Measurements from ENCODE around the gene IDS.
"Not testable (repeated sequence)": the region's sequence is repeated elsewhere in the genome, so short reads cannot be mapped to it uniquely, and the experiment has no call there.

The IDS gene

GRCh38 chrX:149526318-149527033 lies 21.4 kb upstream of the IDS start:
- DNase-seq: not testable (repeated sequence)

- not testable (repeated sequence) for DNase-seq
These were observed 20.8 kb upstream of the IDS start for GRCh38 chrX:149525903-149526302.

DNA sequence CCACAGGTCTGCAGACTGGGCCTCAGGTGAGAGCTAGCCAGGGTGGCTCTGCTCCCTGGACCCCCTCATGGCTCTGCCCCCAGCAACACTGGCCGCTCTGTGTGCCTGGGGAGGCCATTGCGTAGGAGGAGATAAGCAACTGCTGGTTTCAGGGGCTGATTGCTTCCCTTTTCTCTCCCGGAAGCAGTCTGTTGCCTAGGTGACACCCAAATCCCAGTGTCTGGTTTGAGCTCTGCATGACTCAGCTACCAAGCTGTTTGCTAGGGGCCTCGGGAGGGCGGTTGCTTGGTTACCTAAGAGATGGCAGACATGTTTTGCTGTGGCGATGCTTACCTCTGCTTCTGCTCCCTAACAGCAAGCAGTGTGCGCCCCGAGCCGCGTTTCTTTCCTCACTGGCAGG lies 20.3 kb upstream of the IDS start:
- not testable (repeated sequence) for DNase-seq

DNA sequence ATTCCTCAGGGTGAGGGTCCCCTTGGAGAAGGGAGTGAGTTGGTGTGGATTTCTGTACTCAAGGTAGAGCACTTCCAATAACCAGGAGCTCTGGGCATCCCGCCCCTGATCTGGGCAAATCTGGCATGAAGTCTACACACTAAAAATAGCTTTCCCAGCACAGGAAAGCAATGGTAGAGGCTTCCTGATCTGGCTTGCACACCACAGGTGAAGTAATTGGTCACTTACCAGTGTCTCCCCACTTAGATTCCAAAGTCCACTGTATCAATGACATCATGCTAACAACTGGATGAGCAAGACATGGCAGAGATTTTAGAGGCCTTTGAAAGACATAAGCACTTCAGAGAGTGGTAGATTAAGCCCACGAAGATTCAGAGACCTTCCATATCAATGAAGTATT lies 17.8 kb upstream of the IDS start:
- no peak for DNase-seq

GRCh38 chrX:149521438-149521837 lies 16.3 kb upstream of the IDS start:
- no peak for DNase-seq

DNA sequence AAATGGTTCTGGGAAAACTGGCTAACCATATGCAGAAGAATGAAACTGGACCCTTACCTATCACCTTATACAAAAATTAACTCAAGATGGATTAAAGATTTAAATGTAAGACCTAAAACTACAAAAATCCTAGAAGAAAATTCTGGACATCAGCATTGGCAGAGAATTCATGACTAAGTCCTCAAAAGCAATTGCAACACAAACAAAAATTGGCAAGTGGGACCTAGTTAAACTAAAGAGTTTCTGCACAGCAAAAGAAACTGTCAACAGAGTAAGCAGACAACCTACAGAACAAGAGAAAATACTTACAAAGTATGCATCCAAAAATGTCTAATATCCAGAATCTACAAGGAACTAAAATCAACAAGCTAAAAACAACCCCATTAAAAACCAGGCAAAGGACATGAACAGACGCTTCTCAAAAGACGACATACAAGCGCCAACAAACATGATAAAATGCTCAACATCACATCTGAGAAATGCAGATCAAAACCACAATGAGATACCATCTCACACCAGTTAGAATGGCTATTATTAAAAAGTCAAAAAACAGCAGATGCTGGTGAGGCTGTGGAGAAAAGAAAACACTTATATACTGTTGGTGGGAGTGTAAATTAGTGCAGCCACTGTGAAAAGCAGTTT lies 15.7 kb upstream of the IDS start:
- DNase-seq: not testable (repeated sequence)

DNA sequence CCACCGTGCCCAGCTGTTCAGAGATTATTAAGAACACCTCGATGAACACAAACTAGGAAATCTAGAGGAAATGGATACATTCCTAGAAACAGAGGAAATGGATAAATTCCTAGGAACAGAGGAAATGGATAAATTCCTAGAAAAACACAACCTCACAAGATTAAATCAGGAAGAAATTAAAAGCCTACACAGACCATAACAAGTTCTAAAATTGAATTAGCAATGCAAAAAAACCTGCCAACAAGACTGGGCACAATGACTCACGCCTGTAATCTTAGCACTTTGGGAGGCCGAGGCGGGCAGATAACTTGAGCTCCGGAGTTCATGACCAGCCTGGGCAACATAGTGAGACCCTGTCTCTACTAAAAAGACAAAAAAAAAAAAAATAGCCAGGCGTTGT lies 13.1 kb upstream of the IDS start:
- DNase-seq: no peak

DNA sequence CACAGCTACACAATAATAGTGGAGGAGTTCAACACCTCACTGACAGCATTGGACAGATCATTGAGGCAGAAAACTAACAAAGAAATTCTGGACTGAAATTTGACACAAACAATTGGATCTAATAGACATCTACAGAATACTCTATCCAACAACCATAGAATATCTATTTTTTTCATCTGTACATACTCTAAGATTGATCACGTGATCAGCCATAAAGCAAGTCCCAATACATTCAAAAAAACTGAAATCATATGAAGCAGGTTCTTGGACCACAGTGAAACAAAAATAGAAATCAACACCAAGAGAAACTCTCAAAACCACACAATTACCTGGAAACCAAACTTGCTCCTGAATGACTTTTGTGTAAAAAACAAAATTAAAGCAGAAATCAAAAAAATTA lies 12.2 kb upstream of the IDS start:
- DNase-seq: no peak

- DNase-seq: no peak
These were observed 11.5 kb upstream of the IDS start for GRCh38 chrX:149516604-149517003.

DNA sequence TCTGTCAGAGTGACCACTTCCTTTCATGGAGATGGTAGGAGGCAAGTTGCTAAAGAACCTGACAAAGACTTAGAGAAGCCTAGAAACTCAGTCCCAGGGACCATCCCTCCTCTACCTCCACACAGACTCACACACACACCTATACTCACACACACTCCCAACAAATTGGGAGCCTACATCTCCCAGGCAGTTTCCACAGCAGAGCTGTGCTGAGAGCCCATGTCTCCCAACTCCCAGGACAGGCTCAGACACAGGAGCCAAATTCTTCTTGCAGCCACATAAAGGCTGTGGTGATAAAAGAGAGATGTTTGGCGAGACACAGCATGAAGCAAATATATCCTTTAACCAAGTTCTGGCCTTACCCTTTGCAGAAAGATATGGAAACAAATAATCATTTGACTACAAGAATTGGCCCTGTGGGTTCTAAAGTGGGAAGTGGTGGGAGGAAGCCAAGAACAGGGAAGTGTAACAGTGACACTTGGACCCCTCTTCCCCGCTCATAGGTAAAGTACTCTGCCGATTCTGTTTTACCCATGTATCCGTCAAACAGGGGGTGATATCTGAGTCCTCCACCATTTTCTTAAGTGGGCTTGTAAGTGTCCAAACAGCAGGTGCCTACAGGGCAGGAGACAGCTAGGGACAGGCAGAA lies 11.0 kb upstream of the IDS start:
- no peak for DNase-seq

GRCh38 chrX:149513825-149514428 lies 8.8 kb upstream of the IDS start:
- DNase-seq: no peak

DNA sequence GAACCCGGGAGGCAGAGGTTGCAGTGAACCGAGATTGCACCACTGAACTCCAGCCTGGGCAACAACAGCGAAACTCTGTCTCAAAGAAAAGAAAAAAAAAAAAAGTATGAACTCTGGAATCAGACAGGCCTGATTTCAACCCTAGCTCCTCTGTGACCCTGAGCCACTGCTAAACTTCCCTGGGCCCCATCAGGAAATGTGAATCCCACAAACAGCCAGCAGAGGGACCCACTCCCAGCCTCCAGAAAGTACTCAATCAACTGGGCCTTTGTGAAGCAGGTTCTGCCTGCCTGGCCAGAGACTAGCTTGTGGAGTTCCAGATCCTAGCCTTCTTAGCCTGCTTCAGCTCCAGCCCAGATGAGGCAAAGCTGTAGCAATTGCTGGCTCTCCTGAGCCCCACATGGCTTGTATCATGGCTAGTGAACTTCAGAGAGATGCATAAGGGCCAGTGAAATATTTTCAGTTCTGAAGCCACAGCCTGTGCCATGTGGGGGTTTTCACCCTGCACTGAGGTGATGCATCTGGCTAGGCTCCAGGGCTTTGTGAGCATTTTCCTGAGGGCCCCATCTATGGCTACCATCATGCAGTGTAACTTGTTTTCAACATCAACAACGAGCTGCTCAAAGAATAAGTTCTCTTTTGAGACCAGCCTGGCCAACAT lies 7.2 kb upstream of the IDS start:
- DNase-seq: no peak

- no peak for DNase-seq
These were observed 6.0 kb upstream of the IDS start for GRCh38 chrX:149511081-149511480.

GRCh38 chrX:149510386-149510785 lies 5.3 kb upstream of the IDS start:
- no peak for DNase-seq

- no peak for DNase-seq
These were observed 3.4 kb upstream of the IDS start for GRCh38 chrX:149508467-149508866.

DNA sequence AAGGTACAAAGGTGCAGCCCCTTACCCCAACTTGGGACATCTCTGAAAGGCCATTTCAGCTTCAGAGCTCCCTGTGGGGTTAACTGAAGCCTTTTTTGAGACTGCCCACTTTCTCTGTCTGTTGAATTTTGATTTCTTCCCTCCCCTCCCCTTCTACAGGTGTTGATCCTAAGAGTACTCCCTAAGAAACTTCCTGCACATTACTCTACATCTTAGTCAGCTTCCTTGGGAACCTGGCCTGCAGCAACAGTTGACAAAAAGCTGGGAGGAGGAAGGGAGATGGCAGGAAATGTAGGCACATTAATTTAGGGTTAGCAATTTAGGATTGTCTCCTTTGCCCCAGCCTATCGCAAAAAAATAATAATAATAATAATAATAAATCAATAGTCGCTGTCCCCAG lies 1.2 kb upstream of the IDS start:
- DNase-seq: no peak

- DNase-seq: no peak
These were observed 565 bp upstream of the IDS start for GRCh38 chrX:149505671-149506070.

GRCh38 chrX:149504226-149504914 lies 736 bp downstream of the IDS start:
- no peak for DNase-seq

DNA sequence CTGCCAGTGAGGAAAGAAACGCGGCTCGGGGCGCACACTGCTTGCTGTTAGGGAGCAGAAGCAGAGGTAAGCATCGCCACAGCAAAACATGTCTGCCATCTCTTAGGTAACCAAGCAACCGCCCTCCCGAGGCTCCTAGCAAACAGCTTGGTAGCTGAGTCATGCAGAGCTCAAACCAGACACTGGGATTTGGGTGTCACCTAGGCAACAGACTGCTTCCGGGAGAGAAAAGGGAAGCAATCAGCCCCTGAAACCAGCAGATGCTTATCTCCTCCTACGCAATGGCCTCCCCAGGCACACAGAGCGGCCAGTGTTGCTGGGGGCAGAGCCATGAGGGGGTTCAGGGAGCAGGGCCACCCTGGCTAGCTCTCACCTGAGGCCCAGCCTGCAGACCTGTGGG lies 1.7 kb downstream of the IDS start:
- not testable (repeated sequence) for DNase-seq

- DNase-seq: not testable (repeated sequence)
These were observed 2.2 kb downstream of the IDS start for GRCh38 chrX:149502923-149503322.

DNA sequence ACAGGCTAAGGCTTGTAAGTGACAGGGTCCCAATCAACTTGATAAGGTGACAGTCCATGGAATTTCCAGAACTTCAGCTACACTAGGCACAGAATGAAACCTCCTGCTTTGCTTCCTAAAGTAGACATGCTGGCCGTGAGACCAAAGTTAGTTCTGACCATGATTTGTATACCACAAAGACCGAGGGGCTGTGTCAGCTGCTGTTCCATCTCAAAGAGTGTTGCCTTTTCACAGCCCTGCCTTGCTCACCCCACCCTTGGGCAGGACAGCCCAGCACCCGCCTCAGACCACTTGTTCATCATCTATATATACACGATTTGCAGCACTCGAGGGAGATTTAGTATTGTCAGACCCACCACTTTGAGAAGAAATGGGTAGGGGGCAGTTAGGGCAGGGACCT lies 5.3 kb downstream of the IDS start:
- DNase-seq: no peak

- DNase-seq: no peak
These were observed 6.3 kb downstream of the IDS start for GRCh38 chrX:149498767-149499166.

- DNase-seq: no peak
These were observed 7.5 kb downstream of the IDS start for GRCh38 chrX:149497626-149498025.
